AG09319 (cell line): Measurements from ENCODE around the gene CTDP1.
"Not testable (repeated sequence)": the region's sequence is repeated elsewhere in the genome, so short reads cannot be mapped to it uniquely, and the experiment has no call there.

Experiments used
- DNase-seq: peaks from one replicate; pipeline ENCODE4 v3.0.0-alpha.2; 2010; ENCODE audit warnings: low read depth; ENCODE audit errors: extremely low read depth
- CTCF ChIP-seq: IDR thresholded peaks from 2 replicates; pipeline ENCODE4 v1.5.1; 2011; ENCODE audit warnings: low read depth, mild to moderate bottlenecking, inconsistent platforms, low read length, moderate library complexity

Gene CTDP1

GRCh38 chr18:79739440-79739778, 59.8 kb downstream of the CTDP1 start:
- TF ChIP-seq CTCF, result no peak
- DNase-seq, result no peak

GRCh38 chr18:79740047-79740446, 60.4 kb downstream of the CTDP1 start:
- not testable (repeated sequence) for DNase-seq

- no peak for DNase-seq
- no peak for TF ChIP-seq CTCF
Observed at GRCh38 chr18:79740521-79741361, 61.1 kb downstream of the CTDP1 start.

GRCh38 chr18:79741362-79741700, 61.7 kb downstream of the CTDP1 start:
- DNase-seq, result no peak

GRCh38 chr18:79742076-79742475, 62.5 kb downstream of the CTDP1 start:
- no peak for TF ChIP-seq CTCF
- no peak for DNase-seq

More at GRCh38 chr18:79741362-79741700, 61.7 kb downstream of the CTDP1 start:
- no peak for TF ChIP-seq CTCF

- no peak for TF ChIP-seq CTCF
- no peak for DNase-seq
Observed at GRCh38 chr18:79744625-79745024, 65.0 kb downstream of the CTDP1 start.

GRCh38 chr18:79746730-79747129, 67.1 kb downstream of the CTDP1 start:
- no peak for TF ChIP-seq CTCF

More at GRCh38 chr18:79746730-79747129, 67.1 kb downstream of the CTDP1 start:
- no peak for DNase-seq
